ENCODE data around the gene GPR52.

GRCh38 chr1:174428033-174428432 lies 19.7 kb upstream of the GPR52 start:
- TF ChIP-seq, protein P1, sequence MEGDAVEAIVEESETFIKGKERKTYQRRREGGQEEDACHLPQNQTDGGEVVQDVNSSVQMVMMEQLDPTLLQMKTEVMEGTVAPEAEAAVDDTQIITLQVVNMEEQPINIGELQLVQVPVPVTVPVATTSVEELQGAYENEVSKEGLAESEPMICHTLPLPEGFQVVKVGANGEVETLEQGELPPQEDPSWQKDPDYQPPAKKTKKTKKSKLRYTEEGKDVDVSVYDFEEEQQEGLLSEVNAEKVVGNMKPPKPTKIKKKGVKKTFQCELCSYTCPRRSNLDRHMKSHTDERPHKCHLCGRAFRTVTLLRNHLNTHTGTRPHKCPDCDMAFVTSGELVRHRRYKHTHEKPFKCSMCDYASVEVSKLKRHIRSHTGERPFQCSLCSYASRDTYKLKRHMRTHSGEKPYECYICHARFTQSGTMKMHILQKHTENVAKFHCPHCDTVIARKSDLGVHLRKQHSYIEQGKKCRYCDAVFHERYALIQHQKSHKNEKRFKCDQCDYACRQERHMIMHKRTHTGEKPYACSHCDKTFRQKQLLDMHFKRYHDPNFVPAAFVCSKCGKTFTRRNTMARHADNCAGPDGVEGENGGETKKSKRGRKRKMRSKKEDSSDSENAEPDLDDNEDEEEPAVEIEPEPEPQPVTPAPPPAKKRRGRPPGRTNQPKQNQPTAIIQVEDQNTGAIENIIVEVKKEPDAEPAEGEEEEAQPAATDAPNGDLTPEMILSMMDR (IDR thresholded peaks at IDR 0.05): no peak
- no peak for TF ChIP-seq EZH2 (IDR thresholded peaks at IDR 0.05)
